Activated CD4-positive, alpha-beta T cell treated with anti-CD3 and anti-CD28 coated beads for 48 hours (primary cell): ENCODE data around the gene SH3RF2.
"Not testable (repeated sequence)": the region's sequence is repeated elsewhere in the genome, so short reads cannot be mapped to it uniquely, and the experiment has no call there.

Experiments
- DNase-seq: peaks from one replicate; pipeline ENCODE4 v3.0.0-alpha.2; 2020

Gene SH3RF2

DNA sequence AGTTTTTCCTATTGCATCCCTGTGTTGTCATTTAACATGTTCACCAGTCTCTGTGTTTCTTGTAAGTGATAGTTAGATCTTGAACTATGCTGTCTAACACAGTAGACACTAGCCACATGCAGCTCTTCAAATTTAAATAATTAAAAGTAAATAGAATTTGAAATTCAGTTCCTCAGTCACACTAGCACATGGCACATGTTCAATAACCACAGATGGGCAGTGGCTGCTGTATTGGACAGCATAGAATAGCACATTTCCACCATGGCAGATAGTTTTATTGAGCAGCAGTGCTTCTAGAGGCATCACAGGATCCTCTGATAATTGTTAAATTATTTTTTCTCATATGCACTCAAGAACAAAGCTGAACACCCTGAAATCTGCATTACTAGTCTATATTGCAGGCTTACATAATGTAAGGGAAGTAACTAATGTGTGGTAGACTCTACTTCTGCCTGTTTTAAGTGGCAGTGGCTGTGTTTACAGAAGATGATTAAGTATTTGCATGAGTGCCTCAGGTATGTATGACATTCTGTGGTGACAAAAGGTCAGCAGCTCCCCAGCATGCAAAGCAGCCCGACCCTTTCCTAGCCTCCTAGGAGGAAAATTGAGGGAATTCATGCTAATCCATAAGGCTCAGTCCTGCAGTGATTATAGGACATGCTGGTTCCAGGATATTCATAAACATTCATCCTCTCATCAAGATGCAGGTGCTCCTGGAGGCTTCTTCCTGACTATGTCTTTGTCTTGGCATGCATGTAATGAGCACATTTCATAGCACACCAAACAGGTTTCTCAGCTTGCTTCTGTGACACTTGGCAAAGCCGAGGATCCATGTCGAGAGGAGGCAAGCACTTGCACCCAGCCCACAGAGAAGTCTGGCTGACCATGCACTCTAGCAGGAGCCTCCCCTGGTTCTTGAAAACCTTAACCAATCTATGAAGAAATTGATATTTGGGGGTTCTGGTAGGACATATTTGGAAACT lies 45.5 kb downstream of the SH3RF2 start:
- DNase-seq, result no peak

DNA sequence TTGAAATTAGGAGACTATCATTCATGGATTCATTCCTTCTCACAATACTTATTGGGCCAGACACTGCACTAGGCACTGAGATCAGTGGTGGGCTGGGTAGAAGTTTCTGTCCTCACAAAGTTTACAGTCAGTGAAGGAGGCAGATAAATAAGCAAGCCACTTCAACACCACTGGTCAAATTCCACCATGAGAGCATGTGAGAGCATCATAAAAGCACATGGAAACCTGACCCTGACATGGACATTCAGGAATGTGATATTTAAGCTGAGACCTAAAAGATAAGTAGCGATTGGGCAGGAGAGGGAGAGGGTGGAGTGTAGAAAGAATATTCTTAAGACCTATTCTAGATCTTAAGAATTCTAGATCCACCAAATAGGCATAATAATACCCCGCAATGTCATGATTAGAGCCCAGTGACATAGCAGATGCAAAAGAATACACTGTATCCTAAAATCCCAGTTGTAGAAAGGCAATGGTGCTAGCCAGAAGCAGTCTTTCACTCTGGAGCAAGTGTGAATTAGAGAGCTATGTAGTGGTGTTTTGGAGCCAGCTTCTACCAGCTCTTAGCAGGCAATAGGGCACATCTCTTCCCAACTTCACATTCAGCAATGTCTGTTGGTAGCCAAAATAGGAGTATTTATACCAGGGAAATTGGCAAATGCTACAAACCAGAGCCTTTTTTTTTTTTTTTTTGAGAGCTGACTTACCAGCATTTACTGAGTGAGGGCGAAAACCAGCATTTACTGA lies 46.4 kb downstream of the SH3RF2 start:
- DNase-seq, result no peak

DNA sequence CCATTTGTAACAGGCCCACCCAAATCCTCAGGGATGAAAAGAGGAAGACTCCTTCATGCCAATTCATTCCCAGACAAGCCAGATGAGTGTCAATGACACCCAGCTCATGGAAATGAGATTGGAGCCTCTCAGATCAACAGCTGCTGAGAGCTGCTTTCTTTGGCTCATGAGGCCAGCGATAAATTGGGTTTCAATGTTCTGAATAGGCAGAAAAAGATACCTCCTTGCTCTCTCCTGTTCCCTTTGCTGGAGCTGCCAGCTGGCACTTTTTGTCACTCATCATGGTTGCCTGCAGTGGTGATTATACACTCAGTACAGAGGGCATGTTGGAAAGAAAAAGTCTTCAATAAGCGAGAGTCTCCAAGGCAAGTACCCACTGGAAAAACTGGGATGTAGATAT lies 47.1 kb downstream of the SH3RF2 start:
- DNase-seq, result no peak

DNA sequence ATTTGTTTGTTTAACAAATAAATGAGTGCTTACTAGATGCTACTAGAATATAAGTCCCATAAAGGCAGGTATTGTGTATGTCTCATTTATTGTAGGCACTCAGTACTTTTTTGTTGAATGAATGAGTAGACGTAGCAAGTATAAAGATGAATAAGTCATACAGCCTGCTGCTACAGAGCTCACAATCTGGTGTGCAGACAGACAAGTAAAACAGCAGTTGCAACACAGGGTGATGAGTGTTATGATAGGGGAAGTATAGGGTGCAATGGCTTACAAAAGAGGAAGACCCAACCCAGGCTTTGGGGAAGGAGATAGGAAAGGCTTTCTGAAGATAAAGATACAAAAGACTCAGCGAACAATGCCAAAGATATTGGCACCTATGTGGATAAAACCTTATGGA lies 47.7 kb downstream of the SH3RF2 start:
- DNase-seq, result no peak

DNA sequence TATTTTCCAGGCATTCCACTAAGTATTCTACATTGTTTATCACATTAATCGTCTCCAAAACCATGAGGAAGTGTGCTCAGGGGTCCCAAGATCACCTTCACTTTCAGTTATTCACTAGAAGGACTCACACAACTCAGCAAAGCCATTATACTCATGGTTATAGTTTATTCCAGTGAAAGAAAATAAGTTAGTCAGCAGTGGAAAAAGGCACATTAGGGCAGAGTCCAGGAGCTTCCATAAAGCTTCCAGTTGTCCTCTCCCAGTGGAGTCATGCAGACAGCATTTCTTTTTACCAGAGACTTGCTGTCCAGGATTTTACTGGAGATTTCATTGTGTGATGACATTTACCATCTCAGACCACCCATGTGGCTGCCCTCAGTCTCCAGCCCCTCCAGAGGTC lies 51.5 kb downstream of the SH3RF2 start:
- DNase-seq, result no peak

DNA sequence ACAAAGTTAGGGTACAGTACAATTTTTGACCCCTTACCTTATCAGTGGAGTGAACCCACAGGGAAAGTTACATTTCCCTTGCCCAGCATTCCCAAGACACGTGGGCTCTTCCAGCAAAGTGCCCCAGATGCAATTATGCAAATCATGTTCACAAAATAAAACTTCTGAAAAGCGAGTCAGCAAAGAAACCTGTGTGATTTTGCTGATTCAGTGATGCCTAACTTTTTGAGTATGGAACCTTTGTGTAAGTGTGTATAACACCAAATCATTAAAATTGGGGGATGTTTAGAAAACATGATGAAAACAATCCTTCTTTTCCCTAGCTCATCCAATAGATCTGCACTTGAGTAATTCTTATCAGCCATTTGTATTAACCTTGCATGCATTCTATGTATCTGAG lies 52.6 kb downstream of the SH3RF2 start:
- no peak for DNase-seq

DNA sequence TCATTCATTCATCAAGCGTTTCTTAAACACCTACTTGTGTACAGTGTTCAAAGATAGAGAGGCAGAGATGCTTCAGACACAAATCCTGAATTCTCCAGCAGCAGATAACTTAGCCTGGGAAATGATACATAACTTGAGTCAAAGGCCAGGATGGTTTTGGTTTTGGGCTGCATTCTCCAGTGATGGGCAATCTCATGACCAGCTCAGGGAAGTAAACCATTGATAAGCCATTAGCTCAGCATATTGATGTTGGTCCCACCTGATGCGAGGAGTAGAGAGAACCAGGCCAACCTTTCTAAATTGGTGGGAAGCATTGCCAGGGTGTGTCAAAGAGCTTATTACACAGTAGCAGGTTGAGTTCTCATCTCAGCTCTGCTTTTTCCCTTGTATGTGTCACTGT lies 53.0 kb downstream of the SH3RF2 start:
- no peak for DNase-seq

DNA sequence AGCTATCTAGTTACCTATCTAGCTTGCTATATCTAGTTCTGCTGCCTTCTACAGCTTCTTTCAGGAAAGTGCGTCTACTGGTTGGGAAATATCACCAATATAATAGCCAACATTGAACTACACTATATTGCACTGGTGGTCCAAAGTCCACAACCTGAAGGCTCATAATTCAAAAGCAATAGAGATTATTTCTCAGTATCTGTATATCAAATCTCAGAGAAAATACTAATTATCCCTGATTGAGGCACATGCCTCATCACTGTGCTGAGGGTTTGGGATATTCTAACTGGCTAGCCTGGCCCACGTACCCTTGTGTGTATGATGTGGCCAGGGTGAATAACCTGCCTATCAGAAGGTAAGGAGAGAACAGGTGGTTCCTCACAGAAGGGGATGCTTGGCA lies 53.8 kb downstream of the SH3RF2 start:
- no peak for DNase-seq

DNA sequence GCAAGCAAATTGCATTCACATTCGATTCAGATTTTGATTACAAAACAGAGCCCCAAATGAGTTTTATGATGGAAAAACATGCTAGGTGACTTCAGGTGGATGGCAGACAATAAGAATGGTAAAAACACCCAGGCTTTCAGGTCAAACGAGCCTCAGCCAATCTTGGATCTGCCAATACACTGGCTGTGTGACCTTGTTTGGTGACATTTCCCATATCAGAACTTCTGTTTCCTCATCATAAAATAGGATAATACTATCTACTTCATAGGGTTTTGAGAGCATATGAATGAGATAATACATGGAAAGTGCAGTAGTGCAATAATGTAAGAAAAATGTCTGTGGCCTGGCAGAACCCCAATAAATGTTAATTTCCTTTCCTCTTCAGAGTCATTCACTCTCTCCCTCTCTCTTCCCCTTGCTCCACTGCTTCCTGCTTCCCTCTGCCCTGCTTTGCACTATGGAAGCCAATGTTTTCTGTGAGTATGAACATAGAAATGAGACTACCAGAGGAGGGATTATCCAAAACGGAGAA lies 54.7 kb downstream of the SH3RF2 start:
- DNase-seq, result no peak

DNA sequence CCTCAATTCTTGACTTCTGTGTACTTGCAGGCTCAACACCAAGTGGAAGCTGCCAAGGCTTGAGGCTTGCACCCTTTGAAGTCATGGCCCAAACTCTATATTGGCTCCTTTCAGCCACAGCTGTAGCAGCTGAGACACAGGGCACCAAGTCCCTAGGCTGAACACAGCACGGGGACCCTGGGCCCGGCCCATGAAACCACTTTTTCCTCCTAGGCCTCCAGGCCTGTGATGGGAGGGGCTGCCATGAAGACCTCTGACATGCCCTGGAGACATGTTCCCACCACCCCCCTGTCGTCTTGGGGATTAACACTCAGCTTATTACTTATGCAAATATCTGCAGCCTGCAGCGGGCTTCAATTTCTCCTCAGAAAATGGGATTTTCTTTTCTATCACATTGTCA lies 57.2 kb downstream of the SH3RF2 start:
- not testable (repeated sequence) for DNase-seq

DNA sequence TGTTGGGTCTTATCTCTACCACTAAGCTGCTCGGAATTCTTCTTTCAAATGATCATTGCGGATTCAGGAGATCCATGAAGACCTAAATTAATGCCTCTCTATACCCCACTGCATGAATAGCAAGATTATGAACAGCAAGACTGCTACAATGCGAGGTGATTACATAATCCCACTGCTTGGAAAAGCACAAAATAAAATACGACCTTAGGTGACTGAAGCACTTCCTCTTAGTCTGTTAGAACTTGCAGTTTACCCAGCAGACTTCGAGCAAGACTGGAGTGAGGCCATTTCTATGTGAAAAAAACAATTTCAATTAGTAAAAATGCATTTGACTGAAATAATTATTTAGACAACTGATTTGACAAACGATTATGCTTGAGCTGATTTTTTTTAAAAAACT lies 59.8 kb downstream of the SH3RF2 start:
- DNase-seq, result no peak

DNA sequence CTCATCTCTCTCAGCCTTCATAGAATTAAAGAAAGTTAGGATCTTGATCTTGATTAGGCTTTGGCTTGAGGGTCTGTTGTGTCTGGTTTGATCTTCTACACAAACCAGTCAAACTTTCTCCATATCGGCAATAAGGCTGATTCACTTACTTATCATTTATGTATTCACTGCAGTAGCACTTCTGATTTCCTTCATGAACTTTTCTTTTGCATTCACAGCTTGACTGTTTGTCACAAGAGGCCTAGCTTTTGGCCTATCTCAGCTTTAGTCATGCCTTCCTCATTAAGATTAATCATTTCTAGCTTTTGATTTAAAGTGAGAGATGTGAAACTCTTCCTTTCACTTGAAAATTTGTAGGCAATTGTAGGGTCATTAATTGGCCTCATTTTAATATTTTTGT lies 62.8 kb downstream of the SH3RF2 start:
- DNase-seq, result no peak

DNA sequence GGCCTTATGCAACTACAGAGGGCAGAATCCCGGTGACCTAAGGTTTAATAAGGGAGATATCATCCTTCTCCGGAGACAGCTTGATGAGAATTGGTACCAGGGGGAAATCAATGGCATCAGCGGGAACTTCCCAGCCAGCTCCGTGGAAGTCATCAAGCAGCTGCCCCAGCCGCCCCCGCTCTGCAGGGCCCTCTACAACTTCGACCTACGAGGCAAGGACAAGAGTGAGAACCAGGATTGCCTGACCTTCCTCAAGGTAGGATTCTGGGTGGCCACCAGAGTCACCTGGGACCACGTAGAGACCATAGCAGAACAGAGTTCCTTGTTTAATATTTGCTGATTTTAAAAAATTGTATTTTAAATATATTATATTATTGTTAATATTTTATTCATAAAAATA lies 63.7 kb downstream of the SH3RF2 start:
- no peak for DNase-seq

DNA sequence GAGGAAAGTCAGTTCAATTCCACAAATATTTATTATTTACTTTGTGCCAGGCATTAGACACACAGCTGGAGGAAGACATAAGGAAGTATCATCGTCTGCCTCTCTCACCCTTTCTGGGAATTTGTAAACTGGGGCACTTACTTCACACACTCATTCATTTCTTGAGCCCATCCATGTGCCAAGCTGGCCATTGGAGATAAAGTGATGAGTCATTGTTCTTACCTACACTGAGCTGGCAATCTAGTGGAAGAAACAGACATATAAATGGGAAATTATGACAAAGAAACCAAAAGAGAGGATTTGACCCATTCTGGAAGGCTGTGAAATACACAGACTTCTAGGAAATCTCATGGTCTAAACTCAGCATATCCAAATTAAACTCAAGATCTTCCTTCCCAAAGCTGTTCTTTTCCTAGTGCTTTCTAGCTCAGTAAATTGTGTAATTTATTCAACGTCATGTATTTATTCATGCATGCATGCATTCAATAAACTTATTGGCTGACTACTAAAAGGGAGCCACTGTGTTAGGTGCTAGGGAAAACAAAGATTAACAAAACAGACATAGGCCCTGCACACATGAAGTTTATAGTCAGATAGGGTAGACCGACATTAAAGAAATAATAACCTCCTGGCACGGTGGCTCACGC lies 65.3 kb downstream of the SH3RF2 start:
- DNase-seq, result no peak

DNA sequence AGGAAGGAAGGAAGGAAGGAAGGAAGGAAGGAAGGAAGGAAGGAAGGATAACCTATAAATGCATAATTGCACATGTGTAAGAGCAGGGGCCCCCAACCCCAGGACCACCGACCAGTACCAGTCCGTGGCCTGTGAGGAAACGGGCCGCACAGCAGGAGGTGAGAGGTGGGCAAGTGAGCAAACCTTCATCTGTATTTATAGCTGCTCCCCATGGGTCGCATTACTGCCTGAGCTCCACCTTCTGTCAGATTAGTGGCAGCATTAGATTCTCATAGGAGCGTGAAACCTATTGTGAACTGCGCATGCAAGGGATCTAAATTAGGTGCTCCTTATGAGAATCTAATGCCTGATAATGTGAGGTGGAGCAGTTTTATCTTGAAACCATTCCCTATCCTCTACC lies 66.1 kb downstream of the SH3RF2 start:
- no peak for DNase-seq

DNA sequence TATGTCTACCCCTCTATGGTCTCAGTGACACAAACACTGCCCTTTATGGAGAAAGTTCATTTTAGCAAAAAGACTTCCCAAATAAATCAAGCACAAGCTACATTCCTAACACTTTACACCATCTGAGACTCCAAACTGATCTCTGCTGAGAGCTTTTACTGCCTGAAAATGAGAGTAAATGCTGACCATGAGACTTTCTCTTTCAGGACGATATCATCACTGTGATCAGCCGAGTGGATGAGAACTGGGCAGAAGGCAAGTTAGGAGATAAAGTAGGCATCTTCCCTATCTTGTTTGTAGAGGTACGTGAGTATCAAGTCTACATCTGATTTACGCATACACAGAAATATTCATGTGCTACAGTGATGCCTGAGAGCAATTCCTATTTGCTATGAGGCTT lies 67.5 kb downstream of the SH3RF2 start:
- no peak for DNase-seq

DNA sequence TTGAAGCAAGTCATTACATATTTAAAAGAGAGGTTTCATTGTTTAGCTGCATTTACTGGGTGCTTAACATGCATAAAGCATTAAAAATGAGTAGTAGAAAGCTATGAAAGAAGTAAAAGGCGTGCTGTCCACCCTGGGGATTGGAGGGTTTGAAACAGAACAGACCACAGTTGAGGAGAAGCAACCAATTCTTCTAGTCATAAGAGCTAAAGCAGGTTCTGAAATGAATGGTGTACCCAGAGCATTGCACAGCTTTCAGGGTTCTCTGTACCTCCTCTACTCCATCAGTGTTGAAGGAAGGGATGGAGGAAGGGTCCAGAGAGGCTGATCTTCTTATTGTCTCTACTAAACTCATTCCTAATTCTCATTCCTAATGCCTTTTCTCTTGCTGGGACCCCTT lies 68.9 kb downstream of the SH3RF2 start:
- no peak for DNase-seq

DNA sequence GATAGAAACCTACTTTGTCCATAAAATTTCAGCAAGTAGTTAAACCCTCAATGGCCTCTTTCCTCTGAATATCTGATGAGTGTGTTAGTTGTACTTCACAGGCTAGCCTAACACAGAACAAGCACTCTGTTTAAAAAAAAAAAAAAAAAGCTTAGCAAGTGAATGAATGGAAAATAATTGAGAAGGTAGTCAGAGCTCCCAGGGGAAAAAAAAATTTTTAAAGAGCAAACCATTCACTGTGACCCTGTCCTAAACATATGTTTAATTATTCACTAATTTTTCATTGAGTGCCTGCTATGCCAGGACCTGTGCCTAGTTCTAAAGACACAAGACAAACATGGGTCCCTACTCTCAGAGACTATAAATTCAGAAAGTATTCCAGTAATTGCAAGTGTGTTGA lies 69.3 kb downstream of the SH3RF2 start:
- DNase-seq, result no peak

DNA sequence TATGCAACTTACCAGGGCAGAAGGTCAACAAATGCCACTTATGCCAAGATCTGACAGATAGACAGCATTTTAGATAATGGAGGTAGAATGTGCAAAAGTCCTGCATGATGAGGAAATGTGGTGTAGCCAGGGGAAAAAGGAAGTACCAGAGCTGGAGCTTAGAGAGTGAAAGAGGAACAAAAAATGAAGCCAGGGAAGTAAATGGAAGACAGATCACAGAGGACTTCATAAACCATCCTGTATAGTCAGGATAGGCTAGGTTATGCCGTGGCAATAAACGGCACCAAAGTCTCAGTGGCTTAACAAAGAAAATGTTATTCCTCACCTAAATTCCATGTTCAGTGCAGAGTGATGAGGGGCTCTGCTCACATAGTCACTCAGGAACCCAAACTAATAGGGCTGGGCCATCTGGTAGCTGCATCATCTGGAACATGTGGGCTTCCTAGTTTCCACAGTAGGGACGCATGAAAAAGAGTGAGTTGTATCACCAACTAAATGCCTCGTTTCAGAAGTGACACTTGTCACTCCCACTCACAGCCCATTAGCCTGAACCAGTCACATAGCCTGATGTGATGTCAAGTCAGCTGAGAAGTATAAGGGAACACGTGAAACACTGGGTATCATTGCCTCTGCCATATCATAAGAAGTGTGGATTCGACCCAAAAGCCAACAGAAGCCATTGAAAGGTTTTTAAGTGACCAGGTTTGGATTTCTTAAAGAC lies 70.3 kb downstream of the SH3RF2 start:
- no peak for DNase-seq

DNA sequence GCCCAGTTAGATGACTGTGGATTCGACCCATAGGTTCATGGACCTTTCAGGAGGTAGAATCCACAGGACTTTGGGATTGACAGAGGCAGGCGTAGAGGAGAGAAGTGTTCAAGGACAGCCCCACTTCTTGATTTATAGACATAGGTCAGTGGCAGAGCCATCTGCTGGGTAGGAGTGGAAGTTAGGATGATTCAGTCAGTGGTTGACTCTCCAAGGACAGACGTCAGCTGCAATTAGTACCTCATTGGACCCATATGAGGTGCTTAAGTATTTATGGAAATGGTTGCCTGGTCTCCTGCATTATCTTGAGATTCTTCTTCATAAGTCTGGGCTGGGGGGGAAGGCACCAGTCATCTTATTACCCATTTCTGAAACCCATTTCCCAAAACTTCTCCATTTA lies 70.9 kb downstream of the SH3RF2 start:
- DNase-seq, result no peak

DNA sequence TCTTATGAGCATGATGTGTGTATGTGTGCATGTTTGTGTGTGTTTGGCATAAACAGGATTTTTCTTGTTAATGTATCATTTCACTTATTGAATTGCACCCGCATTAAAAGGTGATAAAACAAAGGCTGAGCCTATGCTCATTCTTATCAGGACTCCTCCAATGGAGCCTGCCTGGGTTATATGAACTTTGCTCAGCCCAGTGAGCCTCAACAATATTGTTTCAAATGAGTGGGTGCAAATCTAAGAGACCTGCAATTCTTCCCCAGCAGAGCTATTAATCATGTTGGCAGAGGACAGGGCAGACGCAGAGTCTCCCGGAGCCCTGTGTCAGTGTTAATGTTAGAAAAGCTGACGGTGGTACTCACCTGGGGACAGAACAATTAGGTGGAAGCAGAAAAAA lies 71.6 kb downstream of the SH3RF2 start:
- DNase-seq, result no peak

DNA sequence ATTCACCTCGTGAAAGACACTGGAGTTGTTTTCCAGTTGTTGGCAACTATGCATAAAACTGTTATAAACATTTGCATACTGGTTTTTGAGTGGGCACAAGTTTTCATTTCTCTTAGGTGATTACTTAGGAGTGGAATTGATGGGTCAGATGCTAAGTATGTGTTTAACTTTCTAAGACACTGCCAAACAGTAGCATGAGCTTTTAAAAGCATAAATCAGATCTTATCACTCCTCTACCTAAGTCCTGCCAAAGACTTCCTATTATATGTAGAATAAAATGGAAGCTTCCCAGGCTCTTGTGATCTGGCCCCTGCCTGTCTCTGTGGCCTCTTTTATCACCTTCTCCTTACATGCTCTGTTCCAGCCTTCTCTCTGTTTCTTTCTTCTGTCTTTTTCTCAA lies 72.6 kb downstream of the SH3RF2 start:
- no peak for DNase-seq

DNA sequence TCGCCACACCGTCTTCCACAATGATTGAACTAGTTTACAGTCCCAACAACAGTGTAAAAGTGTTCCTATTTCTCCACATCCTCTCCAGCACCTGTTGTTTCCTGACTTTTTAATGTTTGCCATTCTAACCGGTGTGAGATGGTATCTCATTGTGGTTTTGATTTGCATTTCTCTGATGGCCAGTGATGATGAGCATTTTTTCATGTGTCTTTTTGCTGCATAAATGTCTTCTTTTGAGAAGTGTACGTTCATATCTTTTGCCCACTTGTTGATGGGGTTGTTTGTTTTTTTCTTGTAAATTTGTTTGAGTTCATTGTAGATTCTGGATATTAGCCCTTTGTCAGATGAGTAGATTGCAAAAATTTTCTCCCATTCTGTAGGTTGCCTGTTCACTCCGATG lies 74.1 kb downstream of the SH3RF2 start:
- DNase-seq, result not testable (repeated sequence)
